PFSK-1 (cell line): Measurements from ENCODE around the gene CCND2.

ENCODE experiments used
- POLR2AphosphoS5 ChIP-seq: IDR thresholded peaks from 2 replicates; pipeline ENCODE4 v1.6.1; 2012; ENCODE audit warnings: low read depth, mild to moderate bottlenecking, control low read depth, low read length, moderate library complexity
- SIN3A ChIP-seq: IDR thresholded peaks from 2 replicates; pipeline ENCODE4 v1.6.1; 2012; ENCODE audit warnings: mild to moderate bottlenecking, low read length, moderate library complexity, borderline replicate concordance; ENCODE audit not compliant: insufficient read depth
- TAF1 ChIP-seq: IDR thresholded peaks from 2 replicates; pipeline ENCODE4 v1.6.1; 2012; ENCODE audit warnings: low read length, control low read depth, borderline replicate concordance; ENCODE audit not compliant: insufficient read depth

GRCh38 chr12:4252601-4253000, 21.0 kb upstream of the CCND2 start:
- TF ChIP-seq POLR2AphosphoS5 (no peak), TAF1 (no peak), SIN3A (no peak)
